Motor neuron (in vitro differentiated cells): ENCODE measurements around the gene SHROOM3. TPM values are rescaled to one million over a fixed set of nuclear protein-coding genes. Genes with fewer than 3 reads are reported as not detected.
A peak's percentile ranks its signal among the peaks of the same experiment; 100 is the strongest.

Experiments
- ATAC-seq, 8 experiments: fragments of 200-7000 bp; cut with Tn5 transposase; replicated peaks in 6 of 8; 2 replicates each; pipeline ENCODE4 v1.8.0; 2021; ENCODE audit warnings: mild to moderate bottlenecking in 8 of 8, moderate library complexity in 8 of 8
- H3K27ac ChIP-seq, 2 donors: fragments of 250-450 bp; sonication (Bioruptor Pico); 2 replicates each; pipeline ENCODE4 v1.9.0; 2021; ENCODE audit warnings: antibody characterized with exemption in 2 of 2, mild to moderate bottlenecking in 2 of 2, moderate library complexity in 1 of 2
- H3K4me1 ChIP-seq, 2 donors: fragments of 250-450 bp; sonication (Bioruptor Pico); replicated peaks in 1 of 2; 2 replicates each; pipeline ENCODE4 v1.6.1; 2021; ENCODE audit warnings: antibody characterized with exemption in 2 of 2, mild to moderate bottlenecking in 2 of 2, moderate library complexity in 1 of 2
- H3K4me3 ChIP-seq, 5 donors: fragments of 250-450 bp; sonication (Bioruptor Pico); 2 replicates each; pipeline ENCODE4 v1.9.0; 2021; ENCODE audit warnings: antibody characterized with exemption in 5 of 5, mild to moderate bottlenecking in 5 of 5, moderate library complexity in 4 of 5
- WGBS, 10 experiments: fragments of 450-650 bp; shearing (Covaris generic); methylation state at CpG; one replicate each; pipeline ENCODE4 v1.0.0; 2022; 5-methylcytosine and 5-hydroxymethylcytosine counted together
- in situ Hi-C, 9 experiments: fragments of 400-800 bp; cut with MboI; loops; one replicate each; pipeline ENCODE4 v1.15.0; 2021; ENCODE audit warnings: low sequenced_read_pairs in 9 of 9, low pct_unique_long_range_greater_than_20kb in 2 of 9; ENCODE audit not compliant: unreplicated experiment in 9 of 9
- total RNA-seq, 8 experiments: library from RNA; unstranded; fragments of 300-600 nt; gene quantifications; 2 replicates each; pipeline versions ENCODE4 v1.2.3 to v1.2.4, GENCODE V29; 2022

SHROOM3 gene
- total RNA-seq, 8 experiments from 2014 or later, result 0.49 to 51.0 (median 7.9) TPM

- Histone ChIP-seq H3K27ac (no peak overlapping the region), H3K4me1 (peaks cover 3 to 7% of the 10 kb centered on the region in 2 donors), H3K4me3 (no peak overlapping the region)
- in situ Hi-C loops, result no loop called here
- WGBS, 10 experiments, result 29 to 100% (median 91%) methylated on average over 1 to 8 of the region's 8 CpGs
- ATAC-seq, result no peak
These were observed 116.1 kb downstream of the SHROOM3 start for GRCh38 chr4:76550966-76551780.

- H3K4me1 ChIP-seq, result peaks cover 9 to 10% of the 10 kb centered on the region in 2 donors
- H3K27ac ChIP-seq, result no peak overlapping the region
- no peak for ATAC-seq
- WGBS, 10 experiments, result 20 to 100% (median 93%) methylated on average over 1 to 7 of the region's 10 CpGs; no CpG with 5 or more reads in 2 of the 10 experiments
- H3K4me3 ChIP-seq, result no peak overlapping the region
- in situ Hi-C loops, result no loop called here
These were observed 119.6 kb downstream of the SHROOM3 start for GRCh38 chr4:76554630-76555029.

GRCh38 chr4:76556452-76556851, 121.4 kb downstream of the SHROOM3 start:
- H3K4me1 ChIP-seq, result peaks cover 13 to 16% of the 10 kb centered on the region in 2 donors
- ATAC-seq, result peak in 2 of 8 experiments; percentile 46 to 54
- no peak overlapping the region for H3K27ac ChIP-seq
- H3K4me3 ChIP-seq, result no peak overlapping the region
- 86 to 100% (median 100%) methylated on average over 1 of the region's 1 CpG; no CpG with 5 or more reads in 5 of the 10 experiments for WGBS, 10 experiments
- in situ Hi-C loops, result no loop called here

GRCh38 chr4:76558396-76559235, 123.6 kb downstream of the SHROOM3 start:
- H3K27ac ChIP-seq, result no peak overlapping the region
- in situ Hi-C loops, result no loop called here
- no peak for ATAC-seq
- WGBS, 10 experiments, result 0 to 77% (median 40%) methylated on average over 1 to 5 of the region's 5 CpGs; no CpG with 5 or more reads in 3 of the 10 experiments
- peaks cover 13 to 16% of the 10 kb centered on the region in 2 donors for H3K4me1 ChIP-seq
- no peak overlapping the region for H3K4me3 ChIP-seq

- in situ Hi-C loops, result no loop called here
- ATAC-seq, result peak in 3 of 8 experiments; percentile 37 to 59 (median 58)
- no peak overlapping the region for H3K27ac ChIP-seq
- peaks cover 13 to 16% of the 10 kb centered on the region in 2 donors for H3K4me1 ChIP-seq
- no peak overlapping the region for H3K4me3 ChIP-seq
- WGBS, 10 experiments, result 18 to 100% (median 65%) methylated on average over 3 to 13 of the region's 13 CpGs
These were observed 124.4 kb downstream of the SHROOM3 start for GRCh38 chr4:76559236-76560071.

- Histone ChIP-seq H3K4me3 (no peak overlapping the region), H3K4me1 (peaks cover 13 to 16% of the 10 kb centered on the region in 2 donors), H3K27ac (no peak overlapping the region)
- 0 to 100% (median 62%) methylated on average over 1 to 2 of the region's 2 CpGs; no CpG with 5 or more reads in 2 of the 10 experiments for WGBS, 10 experiments
- ATAC-seq, result peak in 1 of 8 experiments; percentile 54
- in situ Hi-C loops, result no loop called here
These were observed 127.1 kb downstream of the SHROOM3 start for GRCh38 chr4:76562161-76562560.

GRCh38 chr4:76562836-76563453, 127.9 kb downstream of the SHROOM3 start:
- whole genome bisulfite sequencing, 10 experiments, result 18 to 100% (median 82%) methylated on average over 2 to 4 of the region's 4 CpGs
- Histone ChIP-seq H3K4me3 (no peak overlapping the region), H3K27ac (no peak overlapping the region), H3K4me1 (peaks cover 15 to 16% of the 10 kb centered on the region in 2 donors)
- in situ Hi-C loops, result no loop called here
- no peak for ATAC-seq

- 44 to 96% (median 83%) methylated on average over 1 to 6 of the region's 7 CpGs; no CpG with 5 or more reads in 2 of the 10 experiments for WGBS, 10 experiments
- in situ Hi-C loops, result no loop called here
- Histone ChIP-seq H3K27ac (no peak overlapping the region), H3K4me1 (peaks cover 16 to 17% of the 10 kb centered on the region in 2 donors), H3K4me3 (no peak overlapping the region)
- no peak for ATAC-seq
These were observed 128.6 kb downstream of the SHROOM3 start for GRCh38 chr4:76563454-76564122.

GRCh38 chr4:76564123-76564915, 129.3 kb downstream of the SHROOM3 start:
- 60 to 100% (median 89%) methylated on average over 1 to 4 of the region's 4 CpGs; no CpG with 5 or more reads in 1 of the 10 experiments for WGBS, 10 experiments
- Histone ChIP-seq H3K27ac (no peak overlapping the region), H3K4me3 (no peak overlapping the region), H3K4me1 (peaks cover 9 to 12% of the 10 kb centered on the region in 2 donors)
- in situ Hi-C loops, result no loop called here
- ATAC-seq, result no peak

GRCh38 chr4:76568262-76568661, 133.2 kb downstream of the SHROOM3 start:
- WGBS, 10 experiments, result 39 to 100% (median 81%) methylated on average over 1 to 5 of the region's 5 CpGs
- peak in 2 of 8 experiments; percentile 16 to 21 for ATAC-seq
- in situ Hi-C loops, result no loop called here

GRCh38 chr4:76569225-76569624, 134.2 kb downstream of the SHROOM3 start:
- Histone ChIP-seq H3K4me1 (peaks cover 7 to 21% of the 10 kb centered on the region in 2 donors), H3K4me3 (no peak overlapping the region), H3K27ac (no peak overlapping the region)
- in situ Hi-C loops, result no loop called here
- 82 to 100% (median 97%) methylated on average over 1 to 3 of the region's 3 CpGs; no CpG with 5 or more reads in 4 of the 10 experiments for WGBS, 10 experiments
- ATAC-seq, result no peak

More at GRCh38 chr4:76568262-76568661, 133.2 kb downstream of the SHROOM3 start:
- no peak overlapping the region for H3K4me3 ChIP-seq
- no peak overlapping the region for H3K27ac ChIP-seq
- peaks cover 7 to 21% of the 10 kb centered on the region in 2 donors for H3K4me1 ChIP-seq
